ENCODE data around the gene CD72.

DNA sequence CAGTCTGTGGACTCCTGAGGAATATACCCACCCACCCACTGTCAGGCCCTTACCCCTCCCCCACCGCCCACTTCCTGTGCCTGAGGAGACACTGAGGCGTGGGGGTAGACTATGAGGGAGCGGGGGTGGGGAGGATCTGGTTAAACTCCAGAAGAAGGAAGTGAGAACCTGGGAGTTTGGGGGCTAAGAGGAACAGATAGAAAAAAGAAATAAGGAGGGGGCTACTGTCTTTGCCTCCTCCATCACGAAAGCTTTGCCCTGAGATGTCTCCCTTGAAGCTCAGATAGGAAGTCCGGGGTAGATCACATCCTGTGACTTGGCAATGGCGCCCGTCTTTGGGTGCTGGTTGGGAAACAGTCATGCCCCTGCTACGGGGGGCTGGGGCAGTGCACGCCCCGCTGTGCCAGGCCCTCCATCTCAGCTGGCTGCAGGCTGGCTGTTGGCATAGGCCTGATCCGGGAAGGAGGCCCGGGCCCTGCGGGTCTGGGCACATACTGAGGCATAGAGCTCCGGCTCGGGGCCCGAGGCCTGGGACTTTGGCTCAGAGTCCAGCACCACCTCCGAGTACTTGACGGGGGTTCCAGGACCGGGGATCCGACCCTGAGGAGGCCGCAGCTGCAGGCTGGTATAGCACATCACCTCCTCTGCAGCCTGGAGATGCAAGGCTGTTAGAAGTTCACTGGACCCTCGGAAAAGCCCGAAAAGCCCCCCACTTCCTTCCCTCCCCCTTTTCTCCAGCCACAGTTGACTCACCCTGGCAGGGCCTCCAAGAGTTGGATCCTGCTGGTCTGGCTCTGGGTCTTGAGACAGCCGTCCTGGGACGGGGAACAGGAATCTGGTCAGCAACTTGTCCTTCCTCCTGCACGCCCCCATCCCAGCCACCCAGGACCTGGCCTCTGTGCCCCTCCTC is 31.5 kb upstream of the CD72 start:
- TF ChIP-seq, protein P1, sequence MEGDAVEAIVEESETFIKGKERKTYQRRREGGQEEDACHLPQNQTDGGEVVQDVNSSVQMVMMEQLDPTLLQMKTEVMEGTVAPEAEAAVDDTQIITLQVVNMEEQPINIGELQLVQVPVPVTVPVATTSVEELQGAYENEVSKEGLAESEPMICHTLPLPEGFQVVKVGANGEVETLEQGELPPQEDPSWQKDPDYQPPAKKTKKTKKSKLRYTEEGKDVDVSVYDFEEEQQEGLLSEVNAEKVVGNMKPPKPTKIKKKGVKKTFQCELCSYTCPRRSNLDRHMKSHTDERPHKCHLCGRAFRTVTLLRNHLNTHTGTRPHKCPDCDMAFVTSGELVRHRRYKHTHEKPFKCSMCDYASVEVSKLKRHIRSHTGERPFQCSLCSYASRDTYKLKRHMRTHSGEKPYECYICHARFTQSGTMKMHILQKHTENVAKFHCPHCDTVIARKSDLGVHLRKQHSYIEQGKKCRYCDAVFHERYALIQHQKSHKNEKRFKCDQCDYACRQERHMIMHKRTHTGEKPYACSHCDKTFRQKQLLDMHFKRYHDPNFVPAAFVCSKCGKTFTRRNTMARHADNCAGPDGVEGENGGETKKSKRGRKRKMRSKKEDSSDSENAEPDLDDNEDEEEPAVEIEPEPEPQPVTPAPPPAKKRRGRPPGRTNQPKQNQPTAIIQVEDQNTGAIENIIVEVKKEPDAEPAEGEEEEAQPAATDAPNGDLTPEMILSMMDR (IDR thresholded peaks at IDR 0.05) = no peak
- TF ChIP-seq POLR2AphosphoS5 (IDR thresholded peaks at IDR 0.05) = no peak
- TF ChIP-seq POLR2A (IDR thresholded peaks at IDR 0.05) = no peak

Data from sigmoid colon (tissue), 4 donors.